SKM-1 (cell line): ENCODE results near the gene SBF2.
"Not testable (repeated sequence)": the region's sequence is repeated elsewhere in the genome, so short reads cannot be mapped to it uniquely, and the experiment has no call there.

Experiments
- DNase-seq: peaks from one replicate; lab custom pipeline; 2025; ENCODE audit not compliant: unreplicated experiment; lab: John Stamatoyannopoulos, UW

The SBF2 gene

DNA sequence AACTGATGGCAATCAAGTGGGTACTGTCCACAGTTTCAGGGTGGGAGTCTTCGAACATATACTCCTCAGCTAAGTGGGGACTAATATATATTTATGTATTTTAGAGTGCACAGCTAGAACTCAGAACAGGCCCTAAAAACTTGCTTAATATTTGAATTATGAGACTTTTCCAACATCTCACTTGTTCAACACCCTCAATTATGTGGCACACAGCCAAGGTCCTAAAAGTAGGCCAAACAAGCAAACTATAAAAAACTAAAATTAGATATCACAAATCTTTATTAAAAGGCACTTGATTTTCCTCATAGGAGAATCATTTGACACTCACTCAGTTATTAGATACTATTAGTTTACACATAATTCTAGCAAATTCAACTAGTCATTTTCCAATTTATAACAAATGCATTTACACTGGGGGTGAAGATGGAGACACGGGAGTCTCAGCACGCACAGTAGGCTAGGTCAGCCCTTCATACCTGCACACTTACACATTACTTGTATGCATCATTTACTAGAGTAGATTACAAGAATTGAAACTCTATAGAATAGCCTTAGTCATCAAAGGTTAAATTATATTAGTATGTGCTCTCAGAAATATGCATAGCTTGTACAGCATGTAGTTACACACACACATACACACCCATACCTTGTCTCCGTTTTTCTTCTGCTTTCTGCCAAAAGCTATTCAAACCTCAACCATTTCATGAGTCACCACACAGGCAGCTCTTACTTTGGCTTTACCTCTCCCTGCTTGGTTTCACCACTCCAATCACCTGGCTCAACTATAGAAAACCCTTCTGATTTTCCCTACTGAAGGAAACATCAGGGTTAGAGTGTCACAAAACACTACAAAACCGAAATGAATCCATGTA lies 171.5 kb downstream of the SBF2 start:
- no peak for DNase-seq

DNA sequence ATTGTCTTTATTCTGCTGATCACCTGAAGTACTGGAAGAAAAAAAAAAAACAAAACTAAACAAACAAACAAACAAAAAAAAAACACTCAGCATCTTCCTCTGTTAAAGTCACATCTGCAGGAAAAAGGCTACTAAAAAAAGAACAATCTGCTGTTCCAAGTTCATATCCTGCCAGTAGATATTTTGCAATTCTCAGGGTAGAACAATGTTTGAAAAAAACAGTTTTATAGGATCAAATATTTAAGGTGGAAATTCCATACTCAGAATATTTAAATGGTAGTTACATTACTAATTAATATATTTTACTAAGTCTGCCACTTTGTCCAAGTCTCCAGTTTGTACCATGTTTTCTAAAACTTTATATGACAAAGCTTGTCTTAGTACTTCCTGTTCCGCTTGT lies 175.2 kb downstream of the SBF2 start:
- DNase-seq, result no peak

DNA sequence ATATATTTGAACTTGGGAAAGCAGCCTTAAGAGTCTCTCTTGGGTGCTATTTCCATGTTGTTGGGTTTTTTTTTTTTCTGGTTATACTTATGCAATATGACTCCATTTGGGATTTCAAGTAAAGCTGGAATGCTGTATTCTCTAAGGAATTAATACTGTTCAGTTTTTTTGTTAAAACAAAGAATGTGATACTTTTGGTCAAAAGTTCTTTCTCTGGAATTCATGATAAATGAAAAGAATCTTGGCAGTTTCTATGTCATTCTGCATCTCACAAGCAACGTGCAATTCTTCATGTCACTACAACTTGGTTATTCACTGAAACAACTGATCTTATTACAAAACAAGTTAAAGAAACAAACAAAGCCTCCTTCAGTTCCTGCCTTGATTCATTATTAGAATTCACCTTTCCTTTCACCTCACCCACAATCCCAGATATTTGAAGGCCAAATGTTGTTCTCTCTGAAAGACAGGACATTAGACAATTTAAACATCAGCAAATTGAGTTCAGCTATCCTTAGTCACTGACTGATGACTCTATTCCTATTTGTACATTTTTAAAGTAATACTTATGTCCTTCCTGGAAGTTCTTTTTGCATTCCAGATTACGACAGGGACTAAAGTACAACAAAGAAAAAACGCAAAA lies 176.2 kb downstream of the SBF2 start:
- no peak for DNase-seq

DNA sequence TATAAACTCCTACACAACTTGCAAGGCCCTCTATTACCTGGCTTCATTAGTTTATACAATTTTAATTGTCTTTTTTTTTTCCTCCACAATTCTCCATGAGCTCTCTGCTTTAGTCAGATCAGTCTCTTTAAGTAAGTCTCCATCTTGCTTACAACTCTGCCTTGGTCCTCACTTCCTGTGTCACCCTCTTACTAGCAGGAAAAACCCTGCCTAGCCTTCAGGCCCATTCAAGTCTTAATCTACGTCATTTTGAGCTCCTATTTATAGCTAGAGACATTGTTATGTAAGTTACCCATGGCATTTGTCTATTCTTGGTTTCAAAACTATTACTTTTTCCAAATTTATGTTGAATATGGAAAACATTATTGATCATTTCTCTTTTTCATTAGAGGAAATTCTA lies 177.4 kb downstream of the SBF2 start:
- no peak for DNase-seq

DNA sequence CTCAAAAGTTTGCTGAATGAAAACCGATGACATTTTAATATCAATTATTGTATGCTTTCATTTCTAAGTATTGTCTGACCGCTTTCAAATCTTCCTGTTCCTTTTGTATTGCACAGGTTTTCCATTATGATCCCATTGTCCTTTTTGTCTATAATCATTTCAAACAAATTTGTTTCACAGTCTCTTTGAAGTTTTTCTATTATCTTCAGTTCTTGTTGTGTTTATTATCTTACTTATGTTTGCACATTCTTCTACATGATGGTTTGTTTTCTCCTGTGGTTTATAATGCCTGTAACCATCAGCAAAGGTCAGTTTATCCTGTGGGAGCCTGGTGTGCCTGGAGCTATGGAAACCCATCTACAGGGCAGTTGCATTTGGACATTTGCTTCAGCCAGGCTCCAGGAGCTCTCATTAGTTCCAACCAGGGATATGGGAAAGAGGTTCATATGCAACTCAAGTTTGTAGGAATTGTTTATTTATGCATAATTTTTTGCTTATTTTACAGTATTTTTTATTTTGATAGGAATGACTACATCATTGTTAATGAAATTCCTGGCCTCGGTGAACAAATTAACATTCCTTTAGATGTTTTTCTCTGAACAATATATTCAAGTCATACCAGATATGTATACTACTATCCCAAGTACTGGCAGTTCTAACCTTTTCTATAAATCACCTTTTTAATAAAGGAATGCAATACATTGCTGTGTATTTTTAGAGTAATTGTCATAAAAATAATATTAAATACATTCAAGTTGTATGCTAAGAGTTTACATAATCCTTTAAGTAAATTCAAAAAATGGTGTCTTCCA lies 179.2 kb downstream of the SBF2 start:
- no peak for DNase-seq

DNA sequence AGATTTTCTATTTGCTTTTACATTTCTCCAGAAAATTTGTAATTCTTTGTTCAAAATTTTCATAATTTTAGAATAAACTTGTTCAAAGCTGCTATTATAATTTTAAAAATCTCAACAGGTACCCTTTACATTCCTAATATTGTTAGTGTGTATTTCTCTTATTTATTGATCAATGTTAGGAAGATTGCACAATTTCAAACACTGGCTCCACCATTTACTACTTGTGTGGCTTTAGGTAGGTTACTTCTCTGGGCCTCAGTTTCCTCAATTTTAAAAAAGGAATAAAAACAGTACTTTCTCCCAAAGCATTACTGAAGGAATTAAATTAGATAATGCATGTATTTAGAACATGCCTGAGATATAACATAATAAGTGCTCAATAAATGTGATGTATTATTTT lies 180.2 kb downstream of the SBF2 start:
- DNase-seq, result no peak

DNA sequence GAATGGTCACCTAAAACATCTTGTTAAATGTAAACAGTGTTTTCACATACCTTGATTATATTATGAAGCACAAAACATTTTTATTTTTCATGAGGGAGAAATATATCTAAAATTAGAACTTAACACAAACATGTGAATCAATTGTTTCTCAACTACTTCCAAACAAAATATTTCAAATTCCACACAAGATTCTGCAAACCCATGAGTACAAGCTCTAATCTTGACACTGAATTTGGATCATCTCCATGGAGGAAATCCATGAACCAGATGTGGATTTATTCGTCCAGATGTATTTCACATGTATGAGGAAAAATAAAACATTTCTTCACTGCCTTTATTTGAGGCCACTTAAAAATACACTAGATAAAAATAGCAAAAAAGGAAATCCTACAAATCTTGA lies 184.2 kb downstream of the SBF2 start:
- DNase-seq, result no peak

DNA sequence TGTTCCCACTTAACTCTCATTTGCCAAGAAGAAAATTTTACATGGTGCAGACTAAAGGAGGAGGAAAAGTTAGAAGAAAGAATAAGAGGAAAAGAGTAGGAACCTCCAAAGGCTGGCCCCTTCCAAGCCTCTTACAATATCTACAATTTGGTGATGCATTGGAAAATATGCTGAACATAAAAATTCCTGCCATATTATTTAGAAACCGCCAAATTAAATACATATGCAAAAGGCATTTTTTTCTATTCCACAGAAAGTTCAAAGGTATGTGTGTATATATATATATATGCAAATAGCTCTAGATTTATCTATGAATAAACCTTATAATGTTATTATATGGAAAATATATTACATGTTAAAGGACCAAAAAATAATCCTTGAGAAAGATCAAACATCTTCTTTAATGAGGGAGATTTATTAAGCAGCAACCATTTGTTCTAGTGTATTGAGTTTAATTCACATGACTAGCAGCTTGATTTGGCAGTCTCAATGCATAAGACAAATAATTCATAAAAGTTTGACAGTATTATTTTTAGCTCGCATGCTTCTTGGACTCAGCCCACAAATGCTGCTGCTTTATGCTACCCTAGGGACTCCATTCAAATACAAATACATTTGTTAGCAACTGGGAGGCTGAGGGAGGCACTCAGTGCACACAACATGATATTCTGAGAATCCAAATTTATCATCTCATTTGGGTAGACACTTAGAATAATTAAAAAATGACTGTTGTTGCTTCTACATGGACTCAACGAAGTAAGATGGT lies 184.9 kb downstream of the SBF2 start:
- no peak for DNase-seq

DNA sequence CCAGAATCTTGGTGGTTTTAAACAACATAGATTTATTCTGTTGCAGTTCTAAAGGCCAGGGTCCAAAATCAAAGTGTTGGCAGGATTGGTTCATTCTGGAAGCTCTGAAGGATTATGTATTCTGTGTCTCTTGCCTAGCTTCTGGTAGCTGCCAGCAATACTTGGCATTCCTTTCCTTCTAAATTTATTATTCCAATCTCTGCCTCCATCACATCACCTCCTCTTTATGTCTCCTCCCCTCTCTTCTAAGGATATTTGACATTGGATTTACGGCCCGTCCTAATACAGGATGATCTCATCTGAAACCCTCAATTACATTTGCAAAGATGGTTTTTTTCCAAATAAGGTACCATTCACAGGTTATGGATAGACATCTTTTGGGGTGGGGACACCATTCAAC lies 186.5 kb downstream of the SBF2 start:
- DNase-seq, result no peak

DNA sequence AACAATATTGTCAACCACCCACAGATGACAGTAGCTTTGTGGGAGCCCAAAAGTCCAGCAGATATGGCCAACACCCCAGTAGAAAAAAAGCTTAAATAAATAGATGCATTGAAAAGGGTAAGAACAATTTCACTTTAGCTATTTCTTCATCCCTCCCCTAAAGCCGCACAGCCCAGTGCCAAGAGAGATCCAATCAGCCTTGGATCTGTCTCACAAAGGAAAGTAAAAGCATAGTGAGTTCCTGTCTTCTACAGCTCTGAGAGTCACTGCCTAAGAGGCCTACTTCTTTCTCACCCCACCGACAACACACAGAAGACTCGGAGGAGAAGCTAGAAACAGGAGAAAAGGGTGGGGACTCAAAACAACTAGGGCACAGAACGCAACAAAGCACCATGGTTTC lies 196.4 kb downstream of the SBF2 start:
- no peak for DNase-seq

DNA sequence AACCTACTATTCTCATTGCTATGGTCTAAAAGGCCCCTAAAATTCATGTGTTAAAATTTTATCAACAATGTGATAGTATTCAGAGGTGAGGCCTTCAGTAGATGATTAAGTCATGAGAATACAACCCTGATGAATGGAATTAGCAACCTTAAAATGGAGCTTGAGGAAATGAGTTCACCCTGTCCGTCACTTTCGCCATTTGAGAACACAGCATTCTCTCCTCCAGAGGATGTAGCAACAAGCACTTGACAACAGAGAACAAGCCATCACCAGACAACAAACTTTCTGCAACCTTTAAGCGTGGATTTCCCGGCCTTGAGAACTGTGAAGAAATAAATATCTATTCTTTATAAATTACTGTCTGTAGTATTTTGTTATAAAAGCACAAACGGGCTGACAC lies 197.0 kb downstream of the SBF2 start:
- no peak for DNase-seq

DNA sequence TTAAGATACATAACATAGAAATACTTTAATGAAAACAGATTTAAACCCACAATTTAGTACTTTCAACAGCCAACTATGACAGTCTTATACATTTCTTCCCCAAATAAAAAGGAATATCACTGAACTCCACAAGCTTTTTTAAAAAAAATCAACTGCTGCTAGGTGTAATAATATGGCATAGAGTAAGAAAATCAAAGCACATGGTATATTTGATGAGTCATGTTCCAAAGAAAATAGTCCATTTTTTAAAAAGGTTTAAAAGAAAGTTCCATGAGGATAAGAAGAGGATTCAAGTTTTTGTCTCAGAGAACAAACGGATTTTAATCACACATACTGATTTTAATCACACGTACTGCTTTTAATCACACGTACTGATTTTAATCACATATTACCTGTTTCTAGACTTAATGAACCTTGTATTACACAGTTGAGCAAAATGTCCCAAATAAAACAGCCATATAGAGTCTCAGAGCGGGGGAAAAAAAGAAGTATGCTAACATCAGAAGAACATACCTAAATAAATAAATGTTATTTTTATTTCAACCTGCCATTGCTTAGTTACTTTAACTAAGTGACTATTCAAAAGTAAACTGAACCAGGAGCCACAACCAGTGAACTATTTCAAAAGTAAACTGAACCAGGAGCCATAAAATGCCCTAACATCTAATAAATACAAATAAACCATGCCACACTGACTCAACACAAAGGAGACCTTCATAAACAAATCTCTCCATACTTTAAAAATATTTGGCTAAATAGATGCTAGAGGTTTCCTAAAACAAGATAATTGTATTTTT lies 198.4 kb downstream of the SBF2 start:
- no peak for DNase-seq

DNA sequence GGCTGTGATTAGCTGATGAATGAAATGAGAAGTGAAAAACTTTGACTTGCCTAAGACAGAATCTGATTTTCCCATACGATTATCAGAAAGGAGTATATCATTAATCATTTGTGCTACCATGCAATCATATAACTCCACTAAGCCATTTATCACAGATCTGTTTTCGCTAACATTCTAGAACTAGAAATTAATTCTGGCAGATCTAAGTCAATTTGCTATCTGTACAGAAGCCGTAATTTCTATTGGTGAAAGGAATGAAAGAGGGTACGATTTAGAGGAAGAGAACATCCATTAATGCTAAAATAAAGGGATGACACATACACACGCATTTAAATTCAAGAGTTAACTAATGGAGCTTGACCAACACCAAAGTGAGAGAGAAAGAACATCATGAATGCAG lies 201.6 kb downstream of the SBF2 start:
- no peak for DNase-seq

DNA sequence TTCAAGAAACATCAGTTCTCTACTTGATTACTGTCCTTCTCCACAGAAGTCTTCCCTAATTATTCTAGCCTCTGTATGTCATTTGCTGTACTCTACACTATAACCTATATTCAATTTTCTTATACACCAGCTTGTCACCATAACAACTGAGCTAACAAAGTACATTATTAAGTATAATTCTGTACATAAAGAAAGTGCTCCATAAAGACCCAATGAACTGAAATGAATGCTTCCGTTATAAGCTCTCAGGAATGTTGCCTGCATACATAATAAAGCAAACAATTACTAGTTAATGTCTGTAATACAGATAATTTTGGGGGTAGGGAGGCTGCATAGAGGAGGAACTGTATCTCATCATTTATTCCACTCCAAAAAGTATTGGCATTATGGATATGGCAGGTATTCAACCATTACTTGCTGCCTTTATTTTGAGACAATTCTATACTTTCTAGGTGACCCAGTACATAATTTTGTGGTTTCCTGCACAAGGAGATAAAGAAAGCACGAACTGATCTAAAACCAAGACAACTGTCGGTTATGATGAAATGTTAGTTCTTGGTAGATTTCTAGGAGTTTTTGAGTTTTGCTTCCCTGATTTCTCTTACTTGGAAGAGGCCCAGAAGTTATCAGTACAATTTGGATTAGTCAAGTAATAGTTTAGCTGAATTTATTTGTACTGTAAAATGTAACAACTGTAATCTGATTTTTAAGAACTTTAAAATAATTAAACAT lies 202.5 kb downstream of the SBF2 start:
- DNase-seq, result no peak

DNA sequence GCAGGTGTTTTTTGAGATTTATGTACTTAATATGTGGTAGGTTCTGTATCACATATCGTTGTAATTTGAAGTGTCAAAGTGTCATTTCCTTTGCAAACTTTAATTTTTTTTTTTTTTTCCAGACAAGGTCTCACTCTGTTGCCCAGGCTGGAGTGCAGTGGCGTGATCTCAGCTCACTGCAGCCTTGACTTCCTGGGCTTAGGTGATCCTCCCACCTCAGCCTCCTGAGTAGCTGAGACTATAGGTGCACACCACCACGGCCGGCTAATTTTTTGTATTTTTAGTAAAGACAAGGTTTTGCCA lies 206.1 kb downstream of the SBF2 start:
- not testable (repeated sequence) for DNase-seq

DNA sequence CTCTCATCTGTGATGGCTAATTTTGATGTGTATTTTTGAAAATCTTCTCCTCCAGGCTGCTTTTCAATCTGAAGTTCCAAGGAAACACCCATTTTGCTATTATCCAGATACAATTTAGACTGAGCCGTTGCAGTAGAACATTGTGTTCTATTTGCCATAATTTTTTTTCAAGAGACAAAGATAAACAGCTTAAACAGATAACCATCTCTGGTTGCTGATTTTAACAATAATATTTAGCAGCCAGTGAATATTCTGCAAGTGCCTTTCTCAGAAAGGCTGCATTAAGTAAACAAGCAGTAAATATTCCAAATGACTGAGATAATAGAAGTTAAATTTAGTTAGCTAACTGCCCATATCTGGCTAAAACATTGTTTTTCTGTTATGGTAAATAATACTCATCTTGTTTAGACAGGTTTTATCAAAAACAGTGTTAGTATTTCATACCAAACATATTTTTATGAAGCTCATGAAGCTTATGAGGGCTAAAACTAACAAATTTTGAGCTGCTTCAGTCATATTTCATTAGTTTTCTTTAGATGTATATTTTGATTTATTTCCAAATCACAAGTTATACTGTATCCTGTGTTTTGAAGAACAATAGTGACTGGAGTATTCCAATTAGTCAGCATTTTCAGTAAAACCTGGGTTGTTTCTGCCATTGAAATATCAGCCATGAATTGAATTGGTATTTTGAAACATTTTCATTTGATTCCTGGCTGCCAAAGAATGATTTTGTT lies 206.7 kb downstream of the SBF2 start:
- DNase-seq, result no peak

DNA sequence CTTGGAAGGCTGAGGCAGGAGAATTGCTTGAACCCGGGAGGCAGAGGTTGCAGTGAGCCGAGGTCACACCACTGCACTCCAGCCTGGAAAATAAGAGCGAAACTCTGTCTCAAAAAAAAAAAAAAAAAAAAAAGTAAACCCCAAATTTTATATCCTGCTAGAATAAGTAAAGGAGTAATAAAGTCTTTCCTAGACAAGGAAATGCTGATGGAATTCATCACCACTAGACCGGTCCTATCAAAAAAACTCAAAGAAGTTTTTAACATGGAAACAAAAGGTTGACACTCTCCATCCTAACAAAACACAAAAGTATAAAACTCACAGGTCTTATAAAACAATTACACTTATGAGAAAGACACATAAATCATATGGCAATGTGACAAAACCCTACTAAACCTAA lies 213.9 kb downstream of the SBF2 start:
- no peak for DNase-seq

DNA sequence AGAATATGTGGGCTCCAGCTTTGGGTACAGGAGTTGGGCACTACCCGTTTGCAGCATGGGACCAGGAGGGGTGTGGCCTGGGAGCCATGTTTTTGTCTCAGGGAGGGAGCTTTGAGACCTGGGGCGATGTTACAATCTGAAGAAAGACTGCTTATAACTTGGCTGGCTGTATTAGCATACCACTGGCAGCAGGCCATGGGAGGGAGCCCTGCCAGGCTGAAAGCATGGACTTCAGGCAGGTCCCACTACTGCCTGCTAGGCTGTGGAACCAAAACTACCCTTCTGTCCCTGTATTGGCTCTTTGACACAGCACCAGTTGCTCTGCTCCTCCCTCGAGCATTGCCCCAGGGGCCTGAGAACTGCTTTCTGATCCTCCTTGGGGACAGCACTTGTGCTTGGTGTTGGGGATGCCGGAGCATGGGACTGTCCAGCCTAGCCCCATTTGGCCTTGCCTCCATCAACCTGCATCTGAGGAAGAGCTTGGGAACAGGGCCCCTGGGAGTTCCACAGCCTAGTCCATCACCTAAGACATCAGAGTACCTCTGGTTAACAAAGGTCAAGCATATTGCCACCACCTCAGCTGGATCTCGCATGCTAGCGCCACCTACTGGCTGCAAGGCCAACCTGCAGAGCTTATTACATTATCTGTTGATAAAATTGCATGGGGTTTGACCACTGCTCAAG lies 217.4 kb downstream of the SBF2 start:
- peak; percentile 4 for DNase-seq

DNA sequence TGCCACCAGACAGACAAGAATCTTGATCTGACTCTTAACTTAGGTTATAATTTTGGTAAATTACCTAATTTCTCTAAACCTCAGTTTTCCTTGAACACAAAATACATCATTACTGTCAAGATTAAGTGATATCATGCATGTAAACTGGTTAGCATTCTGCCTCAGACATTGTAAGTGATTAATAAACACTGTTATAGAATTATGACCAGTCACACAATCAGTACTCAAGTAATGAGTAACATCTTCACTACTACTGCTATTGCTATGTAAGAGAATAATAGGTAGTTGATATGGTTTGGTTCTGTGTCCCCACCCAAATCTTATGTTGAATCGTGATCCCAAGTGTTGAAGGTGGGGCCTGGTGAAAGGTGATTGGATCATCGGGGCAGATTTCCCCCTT lies 218.9 kb downstream of the SBF2 start:
- DNase-seq, result no peak
